Measurements from ENCODE around the gene FAM117B.
"Not testable (repeated sequence)": the region's sequence is repeated elsewhere in the genome, so short reads cannot be mapped to it uniquely, and the experiment has no call there.

The FAM117B gene

GRCh38 chr2:202690321-202690900, 55.6 kb downstream of the FAM117B start:
- no peak overlapping the region for H3K4me3 ChIP-seq (ENCODE audit: low read length)
- peak; percentile 14 for DNase-seq (ENCODE audit: low read depth, low spot score)

DNA sequence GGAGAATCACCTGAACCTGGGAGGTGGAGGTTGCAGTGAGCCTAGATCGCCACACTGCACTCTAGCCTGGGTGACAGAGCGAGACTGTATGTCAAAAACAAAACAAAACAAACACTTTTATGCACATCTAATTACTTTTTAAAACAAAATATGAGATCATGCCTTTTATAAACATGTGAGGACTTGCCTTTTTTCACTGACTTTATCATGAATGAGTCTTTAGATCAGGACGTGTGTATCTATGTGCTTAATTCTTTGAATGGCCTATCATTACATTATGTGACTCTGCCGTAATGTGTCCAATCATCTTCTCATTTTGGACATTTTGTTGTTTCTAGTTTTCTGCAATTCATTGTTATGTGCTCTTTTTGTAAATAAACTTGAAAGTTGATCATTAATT, 58.7 kb downstream of the FAM117B start:
- DNase-seq (ENCODE audit: low read depth, low spot score), result no peak
- no peak overlapping the region for H3K4me3 ChIP-seq (ENCODE audit: low read length)

GRCh38 chr2:202695166-202695565, 60.4 kb downstream of the FAM117B start:
- H3K4me3 ChIP-seq (ENCODE audit: low read length), result no peak overlapping the region
- DNase-seq (ENCODE audit: low read depth, low spot score), result no peak

DNA sequence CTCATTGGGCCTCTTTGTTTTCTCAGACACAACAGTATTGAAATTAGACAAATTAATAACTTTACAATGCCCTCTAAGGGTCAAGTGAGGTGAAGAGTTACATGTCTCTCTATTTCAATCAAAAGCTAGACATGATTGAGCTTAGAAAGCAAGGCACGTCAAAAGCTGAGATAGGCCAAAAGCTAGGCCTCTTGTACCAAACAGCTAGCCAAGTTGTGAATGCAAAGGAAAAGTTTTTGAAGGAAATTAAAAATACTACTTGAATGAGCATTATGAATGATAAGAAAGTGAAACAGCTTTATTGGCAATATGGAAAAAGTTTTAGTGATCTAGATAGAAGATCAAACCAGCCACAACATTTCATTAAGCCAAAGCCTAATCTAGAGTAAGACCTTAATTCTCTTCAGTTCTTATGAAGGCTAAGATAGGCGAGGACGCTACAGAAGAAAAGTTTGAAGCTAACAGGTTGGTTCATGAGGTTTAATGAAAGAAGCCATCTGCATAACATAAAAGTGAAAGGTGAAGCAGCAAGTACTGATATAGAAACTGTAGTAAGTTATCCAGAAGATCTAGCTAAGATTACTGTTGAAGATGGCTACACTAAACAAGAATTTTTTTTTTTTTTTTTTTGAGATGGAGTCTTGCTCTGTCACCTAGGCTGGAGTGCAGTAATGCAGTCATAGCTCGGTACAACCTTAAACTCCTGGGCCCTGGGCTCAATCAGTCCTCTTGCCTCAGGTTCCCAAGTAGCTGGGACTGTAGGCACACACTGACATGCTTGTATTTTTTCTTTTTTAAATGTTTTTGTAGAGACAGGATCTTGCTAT, 65.5 kb downstream of the FAM117B start:
- H3K4me3 ChIP-seq (ENCODE audit: low read length), result no peak overlapping the region
- peak; percentile 55 for DNase-seq (ENCODE audit: low read depth, low spot score)

DNA sequence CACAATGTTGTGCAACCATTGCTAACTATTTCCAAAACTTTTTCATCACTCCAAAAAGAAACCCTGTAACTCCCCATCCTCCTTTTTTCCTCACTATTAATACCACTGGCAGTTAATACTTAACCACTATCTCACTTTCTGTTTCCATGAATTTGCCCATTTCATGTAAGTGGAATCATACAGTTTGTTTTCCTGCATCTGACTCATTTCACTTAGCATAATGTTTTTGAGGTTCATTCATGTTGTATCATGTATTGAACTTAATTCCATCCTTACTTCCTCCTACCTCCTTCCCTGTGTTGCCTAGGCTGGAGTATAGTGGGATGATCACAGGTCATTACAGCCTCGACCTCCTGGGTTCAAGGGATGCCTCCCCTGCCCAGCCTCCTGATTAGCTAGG, 68.3 kb downstream of the FAM117B start:
- H3K4me3 ChIP-seq (ENCODE audit: low read length), result no peak overlapping the region
- DNase-seq (ENCODE audit: low read depth, low spot score), result no peak

GRCh38 chr2:202704248-202704647, 69.5 kb downstream of the FAM117B start:
- DNase-seq (ENCODE audit: low read depth, low spot score), result no peak
- H3K4me3 ChIP-seq (ENCODE audit: low read length), result no peak overlapping the region

GRCh38 chr2:202705446-202706020, 70.8 kb downstream of the FAM117B start:
- no peak overlapping the region for H3K4me3 ChIP-seq (ENCODE audit: low read length)
- DNase-seq (ENCODE audit: low read depth, low spot score), result no peak

DNA sequence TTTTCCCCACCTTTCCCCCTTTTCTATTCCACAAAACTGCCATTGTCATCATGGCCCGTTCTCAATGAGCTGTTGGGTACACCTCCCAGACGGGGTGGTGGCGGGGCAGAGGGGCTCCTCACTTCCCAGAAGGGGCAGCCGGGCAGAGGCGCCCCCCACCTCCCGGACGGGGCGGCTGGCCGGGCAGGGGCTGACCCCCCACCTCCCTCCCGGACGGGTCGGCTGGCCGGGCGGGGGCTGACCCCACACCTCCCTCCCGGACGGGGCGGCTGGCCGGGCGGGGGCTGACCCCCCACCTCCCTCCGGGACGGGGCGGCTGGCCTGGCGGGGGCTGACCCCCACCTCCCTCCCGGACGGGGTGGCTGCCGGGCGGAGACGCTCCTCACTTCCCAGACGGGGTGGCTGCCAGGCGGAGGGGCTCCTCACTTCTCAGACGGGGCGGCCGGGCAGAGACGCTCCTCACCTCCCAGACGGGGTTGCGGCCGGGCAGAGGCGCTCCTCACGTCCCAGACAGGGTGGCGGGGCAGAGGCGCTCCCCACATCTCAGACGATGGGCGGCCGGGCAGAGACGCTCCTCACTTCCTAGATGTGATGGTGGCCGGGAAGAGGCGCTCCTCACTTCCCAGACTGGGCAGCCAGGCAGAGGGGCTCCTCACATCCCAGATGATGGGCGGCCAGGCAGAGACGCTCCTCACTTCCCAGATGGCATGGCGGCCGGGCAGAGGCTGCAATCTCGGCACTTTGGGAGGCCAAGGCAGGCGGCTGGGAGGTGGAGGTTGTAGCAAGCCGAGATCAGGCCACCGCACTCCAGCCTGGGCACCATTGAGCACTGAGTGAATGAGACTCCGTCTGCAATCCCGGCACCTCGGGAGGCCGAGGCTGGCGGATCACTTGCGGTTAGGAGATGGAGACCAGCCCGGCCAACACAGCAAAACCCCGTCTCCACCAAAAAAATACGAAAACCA, 80.5 kb downstream of the FAM117B start:
- not testable (repeated sequence) for DNase-seq (ENCODE audit: low read depth, low spot score); H3K4me3 ChIP-seq (ENCODE audit: low read length)

DNA sequence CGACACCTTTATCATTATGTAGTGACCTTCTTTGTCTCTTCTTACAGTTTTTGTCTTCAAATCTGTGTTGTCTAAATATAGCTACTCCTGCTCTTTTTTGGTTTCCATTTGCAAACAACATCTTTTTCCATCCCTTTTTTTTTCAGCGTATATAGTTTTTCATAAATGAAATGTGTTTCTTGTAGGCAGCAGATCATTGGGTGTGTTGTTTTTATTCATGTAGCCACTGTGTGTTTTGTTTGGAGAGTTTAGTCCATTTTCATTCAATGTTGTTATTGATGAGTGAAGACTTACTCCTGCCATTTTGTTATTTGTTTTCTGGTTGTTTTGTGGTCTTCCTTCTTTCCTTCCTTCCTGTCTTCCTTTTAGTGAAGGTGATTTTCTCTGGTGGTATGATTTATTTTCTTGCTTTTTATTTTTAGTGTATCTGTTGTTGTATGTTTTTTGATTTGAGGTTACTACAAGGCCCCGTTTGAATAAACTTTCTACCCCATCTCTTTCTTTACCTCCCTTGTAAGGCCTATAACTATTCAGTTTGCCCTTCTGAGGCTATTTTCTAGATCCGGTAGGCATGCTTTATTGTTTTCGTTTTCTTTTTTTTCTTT, 81.4 kb downstream of the FAM117B start:
- DNase-seq (ENCODE audit: low read depth, low spot score), result no peak
- no peak overlapping the region for H3K4me3 ChIP-seq (ENCODE audit: low read length)

- no peak overlapping the region for H3K4me3 ChIP-seq (ENCODE audit: low read length)
These were observed 82.3 kb downstream of the FAM117B start for GRCh38 chr2:202716953-202717597.

GRCh38 chr2:202717598-202718310, 83.0 kb downstream of the FAM117B start:
- H3K4me3 ChIP-seq (ENCODE audit: low read length), result no peak overlapping the region
- DNase-seq (ENCODE audit: low read depth, low spot score), result no peak

More at GRCh38 chr2:202716953-202717597, 82.3 kb downstream of the FAM117B start:
- no peak for DNase-seq (ENCODE audit: low read depth, low spot score)

GRCh38 chr2:202718614-202719013, 83.8 kb downstream of the FAM117B start:
- no peak overlapping the region for H3K4me3 ChIP-seq (ENCODE audit: low read length)
- no peak for DNase-seq (ENCODE audit: low read depth, low spot score)

- no peak for DNase-seq (ENCODE audit: low read depth, low spot score)
- H3K4me3 ChIP-seq (ENCODE audit: low read length), result no peak overlapping the region
These were observed 85.5 kb downstream of the FAM117B start for GRCh38 chr2:202720226-202720625.

DNA sequence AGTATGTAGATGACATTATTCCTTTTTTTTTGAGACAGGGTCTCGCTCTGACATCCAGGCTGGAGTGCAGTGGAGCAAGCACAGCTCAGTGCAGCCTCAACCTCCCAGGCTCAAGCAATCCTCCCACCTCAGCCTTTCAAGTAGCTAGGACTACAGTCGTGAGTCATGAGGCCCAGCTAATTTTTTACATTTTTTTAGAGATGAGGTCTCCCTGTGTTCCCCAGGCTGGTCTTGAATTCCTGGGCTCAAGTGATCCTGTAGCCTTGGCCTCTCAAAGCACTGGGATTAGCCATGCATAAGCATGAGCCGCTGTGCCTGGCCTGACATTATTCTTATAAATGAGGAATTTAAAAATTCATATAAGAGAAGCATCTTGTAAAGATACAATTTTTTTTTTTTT, 86.9 kb downstream of the FAM117B start:
- no peak for DNase-seq (ENCODE audit: low read depth, low spot score)

GRCh38 chr2:202723746-202724145, 89.0 kb downstream of the FAM117B start:
- H3K4me3 ChIP-seq (ENCODE audit: low read length), result no peak overlapping the region
- DNase-seq (ENCODE audit: low read depth, low spot score), result no peak

More for the DNA sequence above, 86.9 kb downstream of the FAM117B start:
- no peak overlapping the region for H3K4me3 ChIP-seq (ENCODE audit: low read length)

DNA sequence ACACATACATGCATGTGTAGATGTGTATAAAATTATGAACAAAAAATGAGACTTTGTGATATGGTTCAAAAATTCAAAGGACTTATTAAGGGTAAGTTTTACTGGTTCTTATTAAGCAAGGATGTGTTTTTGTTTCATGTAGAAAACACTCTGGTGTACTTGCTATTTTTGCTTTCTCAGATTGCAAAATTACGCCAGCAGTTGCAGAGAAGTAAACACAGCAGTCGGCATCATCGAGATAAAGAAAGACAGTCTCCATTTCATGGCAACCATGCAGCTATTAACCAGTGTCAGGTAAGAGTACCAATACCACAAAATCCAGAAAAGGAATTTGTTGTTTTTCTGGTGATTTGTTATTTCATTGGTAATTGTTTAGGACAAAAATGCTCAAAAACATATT, 91.3 kb downstream of the FAM117B start:
- DNase-seq (ENCODE audit: low read depth, low spot score), result no peak
- no peak overlapping the region for H3K4me3 ChIP-seq (ENCODE audit: low read length)

- DNase-seq (ENCODE audit: low read depth, low spot score), result peak; percentile 12
- H3K4me3 ChIP-seq (ENCODE audit: low read length), result no peak overlapping the region
These were observed 102.1 kb downstream of the FAM117B start for GRCh38 chr2:202736826-202737225.

- no peak overlapping the region for H3K4me3 ChIP-seq (ENCODE audit: low read length)
These were observed 108.8 kb downstream of the FAM117B start for GRCh38 chr2:202743613-202744012.

More at GRCh38 chr2:202743613-202744012, 108.8 kb downstream of the FAM117B start:
- no peak for DNase-seq (ENCODE audit: low read depth, low spot score)

All from Jurkat, Clone E6-1 (cell line).